HG02642 (cell line): ENCODE results near the gene NCK2.
A peak's percentile ranks its signal among the peaks of the same experiment; 100 is the strongest.

Experiments used
- ATAC-seq: cut with Tn5 transposase; IDR thresholded peaks from one replicate; pipeline ENCODE4 v1.9.1; 2021; ENCODE audit warnings: mild to moderate bottlenecking; ENCODE audit not compliant: unreplicated experiment, poor library complexity

The NCK2 gene

GRCh38 chr2:105774781-105775337, 30.1 kb downstream of the NCK2 start:
- ATAC-seq = no peak

- peak; percentile 58 for ATAC-seq
Observed at GRCh38 chr2:105775809-105776559, 31.3 kb downstream of the NCK2 start.

GRCh38 chr2:105776560-105776928, 31.8 kb downstream of the NCK2 start:
- ATAC-seq = no peak

- peak; percentile 60 for ATAC-seq
Observed at GRCh38 chr2:105777031-105777482, 32.3 kb downstream of the NCK2 start.

- ATAC-seq = no peak
Observed at GRCh38 chr2:105777506-105778055, 32.9 kb downstream of the NCK2 start.

- no peak for ATAC-seq
Observed at GRCh38 chr2:105778080-105778607, 33.4 kb downstream of the NCK2 start.

- no peak for ATAC-seq
Observed at GRCh38 chr2:105779394-105779793, 34.7 kb downstream of the NCK2 start.

- ATAC-seq = no peak
Observed at GRCh38 chr2:105780606-105781005, 35.9 kb downstream of the NCK2 start.

GRCh38 chr2:105781274-105781978, 36.7 kb downstream of the NCK2 start:
- no peak for ATAC-seq

GRCh38 chr2:105782123-105782522, 37.4 kb downstream of the NCK2 start:
- no peak for ATAC-seq

GRCh38 chr2:105782646-105783045, 37.9 kb downstream of the NCK2 start:
- ATAC-seq = no peak

GRCh38 chr2:105783151-105783738, 38.5 kb downstream of the NCK2 start:
- ATAC-seq = no peak

GRCh38 chr2:105783972-105784371, 39.3 kb downstream of the NCK2 start:
- ATAC-seq = no peak

GRCh38 chr2:105784589-105784988, 39.9 kb downstream of the NCK2 start:
- no peak for ATAC-seq

GRCh38 chr2:105785095-105785847, 40.6 kb downstream of the NCK2 start:
- ATAC-seq = no peak

- no peak for ATAC-seq
Observed at GRCh38 chr2:105786231-105787230, 41.8 kb downstream of the NCK2 start.

- no peak for ATAC-seq
Observed at GRCh38 chr2:105787376-105788318, 42.9 kb downstream of the NCK2 start.
